Loucy (cell line): ENCODE results near the gene TMEM176A.
A peak's percentile ranks its signal among the peaks of the same experiment; 100 is the strongest.

Source experiments
- H2AFZ ChIP-seq: fragments of 200-600 bp; sonication (generic); 2 replicates; pipeline ENCODE4 v1.6.0; 2016; ENCODE audit warnings: antibody characterized with exemption, mild to moderate bottlenecking, low read length, moderate library complexity
- H3F3A ChIP-seq: fragments of 200-600 bp; 2 replicates; pipeline ENCODE4 v1.6.0; 2016; ENCODE audit warnings: antibody characterized with exemption, low read depth, mild to moderate bottlenecking
- H3K27me3 ChIP-seq: fragments of 200-600 bp; sonication (generic); 2 replicates; pipeline ENCODE4 v1.6.1; 2014; ENCODE audit warnings: low read length, mild to moderate bottlenecking; ENCODE audit not compliant: insufficient read depth, poor library complexity, severe bottlenecking
- H3K36me3 ChIP-seq: fragments of 200-600 bp; sonication (generic); 2 replicates; pipeline ENCODE4 v1.6.1; 2016; ENCODE audit warnings: low read length; ENCODE audit not compliant: insufficient read depth
- H3K4me1 ChIP-seq: fragments of 200-600 bp; sonication (generic); 2 replicates; pipeline ENCODE4 v1.5.1; 2014; ENCODE audit warnings: low read length, mild to moderate bottlenecking; ENCODE audit not compliant: insufficient read depth, poor library complexity, severe bottlenecking
- H3K4me2 ChIP-seq: fragments of 200-600 bp; sonication (generic); 2 replicates; pipeline ENCODE4 v1.6.0; 2014; ENCODE audit warnings: antibody characterized with exemption, low read length, low read depth, mild to moderate bottlenecking; ENCODE audit not compliant: poor library complexity, severe bottlenecking
- H3K4me3 ChIP-seq: fragments of 200-600 bp; sonication (generic); 2 replicates; pipeline ENCODE4 v1.5.1; 2014; ENCODE audit warnings: low read length, mild to moderate bottlenecking, mixed read lengths; ENCODE audit not compliant: poor library complexity, severe bottlenecking
- H3K79me2 ChIP-seq: fragments of 200-600 bp; sonication (generic); 2 replicates; pipeline ENCODE4 v1.6.1; 2014; ENCODE audit warnings: low read length; ENCODE audit not compliant: insufficient read depth
- H3K9ac ChIP-seq: fragments of 200-600 bp; sonication (generic); 2 replicates; pipeline ENCODE4 v1.6.0; 2014; ENCODE audit warnings: mild to moderate bottlenecking, low read depth, low read length, moderate library complexity; ENCODE audit not compliant: poor library complexity, severe bottlenecking
- H3K9me2 ChIP-seq: fragments of 200-600 bp; sonication (generic); replicated peaks from 2 replicates; pipeline ENCODE4 v1.6.1; 2016; ENCODE audit warnings: low read depth, low read length, mixed read lengths
- H3K9me3 ChIP-seq: fragments of 200-600 bp; sonication (generic); 2 replicates; pipeline ENCODE4 v1.6.1; 2014; ENCODE audit warnings: mild to moderate bottlenecking, antibody characterized with exemption, low read length, low read depth; ENCODE audit not compliant: insufficient read depth
- H4K20me1 ChIP-seq: fragments of 200-600 bp; sonication (generic); 2 replicates; pipeline ENCODE4 v1.6.0; 2014; ENCODE audit warnings: antibody characterized with exemption, low read length, mild to moderate bottlenecking; ENCODE audit not compliant: insufficient read depth, poor library complexity, severe bottlenecking
- EZH2phosphoT487 ChIP-seq: fragments of 200-600 bp; IDR thresholded peaks from 2 replicates; pipeline ENCODE4 v1.6.1; 2018; ENCODE audit warnings: antibody characterized with exemption, mild to moderate bottlenecking, moderate library complexity, borderline replicate concordance
- TF ChIP-seq, protein P1 (sequence below): fragments of 200-600 bp; sonication (generic); conservative IDR thresholded peaks from 2 replicates; pipeline ENCODE4 v1.5.1; 2014; ENCODE audit warnings: mild to moderate bottlenecking, antibody characterized with exemption, low read length

The TMEM176A gene

DNA sequence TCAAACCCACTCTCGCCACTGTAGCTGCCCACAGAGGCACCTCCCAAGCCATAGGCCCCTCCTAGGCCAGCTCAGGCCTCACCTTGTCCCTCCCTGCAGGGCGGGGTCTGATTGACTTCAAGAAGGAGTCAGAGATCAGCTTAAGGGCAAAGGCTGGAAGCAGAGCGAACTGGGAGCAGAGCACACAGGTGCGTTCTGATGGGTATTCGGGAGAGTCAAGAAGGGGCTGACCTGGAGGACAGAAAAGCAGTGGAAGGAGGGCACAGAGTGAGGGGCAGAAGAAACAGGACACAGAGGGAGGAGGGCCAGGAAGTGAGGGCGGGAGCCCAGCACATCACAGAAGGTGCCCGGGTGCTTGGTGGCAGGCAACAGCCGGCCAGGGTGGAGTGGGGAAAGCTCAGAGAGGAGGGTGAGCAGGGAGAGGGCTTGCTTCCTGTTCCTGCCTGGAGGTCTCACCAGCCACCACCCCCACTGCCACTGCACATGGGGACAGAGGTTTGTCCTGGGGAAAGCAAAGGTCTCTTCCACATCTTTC lies 51.9 kb downstream of the TMEM176A start, which contains the start of gene AOC1:
Gene AOC1 (plus strand): TSS at position 147 of the 535 bp plus-strand sequence. CDS start 3,954 bp downstream, outside the sequence.
- H4K20me1 ChIP-seq = no peaks in the 10 kb centered on the region
- H3K9me3 ChIP-seq = no peaks in the 10 kb centered on the region
- peak within 1 kb of the TSS; percentile 72 for H3K4me3 ChIP-seq
- H3K9me2 ChIP-seq = no peaks in the 10 kb centered on the region
- peak within 1 kb of the TSS; percentile 65 for H3K9ac ChIP-seq
- H3K4me2 ChIP-seq = peak within 1 kb of the TSS; percentile 91
- no peaks in the 10 kb centered on the region for H3F3A ChIP-seq
- H3K27me3 ChIP-seq = no peaks in the 10 kb centered on the region
- H3K79me2 ChIP-seq = no peaks in the 10 kb centered on the region
- no peaks in the 10 kb centered on the region for H3K36me3 ChIP-seq
- TF ChIP-seq, protein P1, sequence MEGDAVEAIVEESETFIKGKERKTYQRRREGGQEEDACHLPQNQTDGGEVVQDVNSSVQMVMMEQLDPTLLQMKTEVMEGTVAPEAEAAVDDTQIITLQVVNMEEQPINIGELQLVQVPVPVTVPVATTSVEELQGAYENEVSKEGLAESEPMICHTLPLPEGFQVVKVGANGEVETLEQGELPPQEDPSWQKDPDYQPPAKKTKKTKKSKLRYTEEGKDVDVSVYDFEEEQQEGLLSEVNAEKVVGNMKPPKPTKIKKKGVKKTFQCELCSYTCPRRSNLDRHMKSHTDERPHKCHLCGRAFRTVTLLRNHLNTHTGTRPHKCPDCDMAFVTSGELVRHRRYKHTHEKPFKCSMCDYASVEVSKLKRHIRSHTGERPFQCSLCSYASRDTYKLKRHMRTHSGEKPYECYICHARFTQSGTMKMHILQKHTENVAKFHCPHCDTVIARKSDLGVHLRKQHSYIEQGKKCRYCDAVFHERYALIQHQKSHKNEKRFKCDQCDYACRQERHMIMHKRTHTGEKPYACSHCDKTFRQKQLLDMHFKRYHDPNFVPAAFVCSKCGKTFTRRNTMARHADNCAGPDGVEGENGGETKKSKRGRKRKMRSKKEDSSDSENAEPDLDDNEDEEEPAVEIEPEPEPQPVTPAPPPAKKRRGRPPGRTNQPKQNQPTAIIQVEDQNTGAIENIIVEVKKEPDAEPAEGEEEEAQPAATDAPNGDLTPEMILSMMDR = no peak
- no peak for TF ChIP-seq EZH2phosphoT487
- peak within 1 kb of the TSS; percentile 84 for H2AFZ ChIP-seq
- peaks cover 21% of the 10 kb centered on the region for H3K4me1 ChIP-seq

DNA sequence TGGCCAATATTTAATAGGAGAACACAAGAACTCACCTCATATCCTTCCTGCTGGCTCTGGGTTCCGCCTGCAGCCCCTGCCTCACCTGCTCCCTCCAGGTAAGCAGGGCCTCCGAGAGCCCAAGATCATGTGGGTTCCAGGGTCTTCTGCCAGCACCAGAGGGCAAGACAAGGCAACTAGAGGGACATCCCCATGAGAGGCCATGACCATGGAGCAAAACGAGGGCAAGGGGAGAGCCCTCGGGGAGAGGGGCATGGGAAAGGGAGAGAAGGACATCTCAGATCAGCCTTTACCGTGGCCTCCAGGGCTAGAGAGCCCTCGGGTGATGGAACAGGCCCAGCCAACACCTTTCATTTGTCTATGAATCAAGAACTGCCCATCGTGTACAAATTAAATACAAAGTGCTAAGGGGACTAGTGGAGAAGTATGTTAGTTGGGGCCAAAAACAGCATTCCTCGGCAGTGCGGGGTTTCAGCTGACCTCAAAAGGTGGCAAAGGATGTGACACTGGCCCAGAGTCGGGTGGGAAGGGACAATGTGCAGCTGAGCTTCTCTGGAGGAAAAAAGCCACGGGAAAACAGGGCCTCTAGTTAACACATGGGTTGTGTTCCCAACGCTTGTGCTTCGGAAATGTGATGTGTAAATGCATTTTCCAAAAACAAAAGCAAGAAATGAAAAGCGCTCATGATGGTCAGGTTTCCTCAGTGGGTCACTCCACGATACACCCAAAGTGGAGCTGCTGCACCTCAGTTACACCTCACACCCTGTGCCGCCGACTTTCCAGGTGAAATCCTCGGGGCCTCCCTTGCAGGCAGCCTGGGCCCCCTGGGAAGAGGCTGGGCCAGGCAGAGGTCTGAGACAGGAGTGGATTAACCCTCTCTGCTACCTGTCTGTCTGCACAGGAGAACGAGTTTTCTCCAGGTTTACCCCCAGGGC lies 53.8 kb downstream of the TMEM176A start:
- no peak overlapping the region for H3K9ac ChIP-seq
- no peak for TF ChIP-seq EZH2phosphoT487
- TF ChIP-seq, protein P1 = no peak
- H3F3A ChIP-seq = no peaks in the 10 kb centered on the region
- H3K9me3 ChIP-seq = no peaks in the 10 kb centered on the region
- H3K4me1 ChIP-seq = peaks cover 21% of the 10 kb centered on the region
- no peaks in the 10 kb centered on the region for H3K27me3 ChIP-seq
- no peaks in the 10 kb centered on the region for H3K36me3 ChIP-seq
- no peaks in the 10 kb centered on the region for H4K20me1 ChIP-seq
- no peak overlapping the region for H3K4me3 ChIP-seq
- H2AFZ ChIP-seq = no peak overlapping the region
- H3K9me2 ChIP-seq = no peaks in the 10 kb centered on the region
- no peaks in the 10 kb centered on the region for H3K79me2 ChIP-seq
- H3K4me2 ChIP-seq = no peak overlapping the region
